LNCAP (cell line): ENCODE data around the gene CD59.

Experiments used
- CTCF ChIP-seq: fragments of 450-650 bp; IDR thresholded peaks from 2 replicates; pipeline ENCODE4 v1.5.1; 2017; ENCODE audit warnings: mild to moderate bottlenecking

The CD59 gene

GRCh38 chr11:33672273-33672672 is 64.0 kb downstream of the CD59 start:
- no peak for TF ChIP-seq CTCF

- TF ChIP-seq CTCF = no peak
These were observed 65.8 kb downstream of the CD59 start for GRCh38 chr11:33670250-33671011.

- TF ChIP-seq CTCF = no peak
These were observed 66.5 kb downstream of the CD59 start for GRCh38 chr11:33669598-33670249.

- no peak for TF ChIP-seq CTCF
These were observed 67.1 kb downstream of the CD59 start for GRCh38 chr11:33668951-33669596.

GRCh38 chr11:33668468-33668825 is 67.8 kb downstream of the CD59 start:
- no peak for TF ChIP-seq CTCF

- TF ChIP-seq CTCF = no peak
These were observed 68.3 kb downstream of the CD59 start for GRCh38 chr11:33667819-33668467.

- no peak for TF ChIP-seq CTCF
These were observed 70.7 kb downstream of the CD59 start for GRCh38 chr11:33665350-33666106.
